Type B pancreatic cell (in vitro differentiated cells): ENCODE measurements around the gene TXNRD1. TPM values are rescaled to one million over a fixed set of nuclear protein-coding genes. Genes with fewer than 3 reads are reported as not detected.
A peak's percentile ranks its signal among the peaks of the same experiment; 100 is the strongest.

Experiments used
- DNase-seq: peaks from one replicate; pipeline ENCODE4 v3.0.0; 2021; ENCODE audit warnings: mixed read lengths; ENCODE audit not compliant: unreplicated experiment; ENCODE audit errors: extremely low spot score
- H3K27ac Mint-ChIP-seq: 2 replicates; pipeline ENCODE4 v1.8.0; 2021; ENCODE audit warnings: mild to moderate bottlenecking, mixed read lengths
- H3K27me3 Mint-ChIP-seq: 2 replicates; pipeline ENCODE4 v1.8.0; 2021; ENCODE audit warnings: mixed read lengths
- H3K36me3 Mint-ChIP-seq: 2 replicates; pipeline ENCODE4 v1.8.0; 2021; ENCODE audit warnings: mixed read lengths
- H3K4me1 Mint-ChIP-seq: one replicate; pipeline ENCODE4 v1.8.0; 2021; ENCODE audit warnings: mixed read lengths; ENCODE audit not compliant: unreplicated experiment
- H3K4me3 Mint-ChIP-seq: 2 replicates; pipeline ENCODE4 v1.8.0; 2021; ENCODE audit warnings: mild to moderate bottlenecking, mixed read lengths
- H3K9me3 Mint-ChIP-seq: 2 replicates; pipeline ENCODE4 v1.8.0; 2021; ENCODE audit warnings: mixed read lengths
- CTCF ChIP-seq: fragments of 200-600 bp; sonication (generic); conservative IDR thresholded peaks from 2 replicates; pipeline ENCODE4 v1.5.0; 2021; ENCODE audit warnings: antibody characterized with exemption, mild to moderate bottlenecking
- long read RNA-seq: library from polyadenylated mRNA; unstranded; transcript quantifications from one replicate; pipeline ENCODE4 v2.0.0, GENCODE V29; 2020
- total RNA-seq: library from RNA; stranded (reverse); gene quantifications from 2 replicates; pipeline ENCODE4 v1.2.1, GENCODE V29; 2021; ENCODE audit warnings: low replicate concordance

TXNRD1 gene
- total RNA-seq, result 94.7 and 157 TPM in 2 replicates
- long read RNA-seq, transcript TXNRD1-214 (15 exons, 3,974 nt), result minor isoform, 10 of 154 reads
- long read RNA-seq, transcript TXNRD1-205 (15 exons, 3,930 nt), result major isoform, 51 of 154 reads
- long read RNA-seq, partial matches to known transcripts, result 54 of 154 reads
- long read RNA-seq, other reads (novel, unspliced or antisense), result 36 of 154 reads

GRCh38 chr12:104215638-104216297 is at the start of gene TXNRD1:
Gene TXNRD1, plus strand, starts transcription at chr12:104215779. Its CDS starts 24 bp downstream, at chr12:104215803.
- peak within 1 kb of the TSS; percentile 87 for H3K4me3 Mint-ChIP-seq
- TF ChIP-seq CTCF, result peak; percentile 87
- peaks cover 3% of the 10 kb centered on the region for H3K36me3 Mint-ChIP-seq
- H3K9me3 Mint-ChIP-seq, result no peaks in the 10 kb centered on the region
- H3K4me1 Mint-ChIP-seq, result peaks cover 5% of the 10 kb centered on the region
- H3K27ac Mint-ChIP-seq, result peak within 1 kb of the TSS; percentile 72
- H3K27me3 Mint-ChIP-seq, result peaks cover 3% of the 10 kb centered on the region
- DNase-seq, result peak; percentile 86

- no peaks in the 10 kb centered on the region for H3K9me3 Mint-ChIP-seq
- H3K4me1 Mint-ChIP-seq, result no peaks in the 10 kb centered on the region
- TF ChIP-seq CTCF, result no peak
- no peaks in the 10 kb centered on the region for H3K27me3 Mint-ChIP-seq
- H3K27ac Mint-ChIP-seq, result no peak overlapping the region
- H3K4me3 Mint-ChIP-seq, result no peak overlapping the region
- DNase-seq, result no peak
- H3K36me3 Mint-ChIP-seq, result no peaks in the 10 kb centered on the region
Observed at GRCh38 chr12:104165801-104166200, 49.8 kb upstream of the TXNRD1 start.

- Mint-ChIP-seq H3K36me3 (no peaks in the 10 kb centered on the region), H3K4me1 (no peaks in the 10 kb centered on the region), H3K27me3 (no peaks in the 10 kb centered on the region), H3K9me3 (no peaks in the 10 kb centered on the region), H3K4me3 (no peak overlapping the region), H3K27ac (no peak overlapping the region)
- no peak for DNase-seq
- TF ChIP-seq CTCF, result no peak
Observed at GRCh38 chr12:104166465-104166864, 49.1 kb upstream of the TXNRD1 start.

- Mint-ChIP-seq H3K9me3 (no peaks in the 10 kb centered on the region), H3K36me3 (no peaks in the 10 kb centered on the region), H3K4me1 (no peaks in the 10 kb centered on the region), H3K27me3 (no peaks in the 10 kb centered on the region), H3K27ac (no peak overlapping the region), H3K4me3 (no peak overlapping the region)
- no peak for DNase-seq
- TF ChIP-seq CTCF, result no peak
Observed at GRCh38 chr12:104167519-104168458, 47.8 kb upstream of the TXNRD1 start.

- H3K9me3 Mint-ChIP-seq, result no peaks in the 10 kb centered on the region
- H3K27ac Mint-ChIP-seq, result no peak overlapping the region
- no peaks in the 10 kb centered on the region for H3K27me3 Mint-ChIP-seq
- H3K4me1 Mint-ChIP-seq, result no peaks in the 10 kb centered on the region
- H3K36me3 Mint-ChIP-seq, result no peaks in the 10 kb centered on the region
- no peak overlapping the region for H3K4me3 Mint-ChIP-seq
- no peak for DNase-seq
- no peak for TF ChIP-seq CTCF
Observed at GRCh38 chr12:104168596-104168995, 47.0 kb upstream of the TXNRD1 start.
